Measurements from ENCODE around the gene DMGDH.
"Not testable (repeated sequence)": the region's sequence is repeated elsewhere in the genome, so short reads cannot be mapped to it uniquely, and the experiment has no call there.

DMGDH gene

GRCh38 chr5:79008362-79008761, 61.1 kb downstream of the DMGDH start:
- DNase-seq, result no peak

- DNase-seq, result no peak
These were observed 61.6 kb downstream of the DMGDH start for GRCh38 chr5:79007872-79008271.

GRCh38 chr5:79005936-79006631, 63.4 kb downstream of the DMGDH start:
- no peak for DNase-seq

DNA sequence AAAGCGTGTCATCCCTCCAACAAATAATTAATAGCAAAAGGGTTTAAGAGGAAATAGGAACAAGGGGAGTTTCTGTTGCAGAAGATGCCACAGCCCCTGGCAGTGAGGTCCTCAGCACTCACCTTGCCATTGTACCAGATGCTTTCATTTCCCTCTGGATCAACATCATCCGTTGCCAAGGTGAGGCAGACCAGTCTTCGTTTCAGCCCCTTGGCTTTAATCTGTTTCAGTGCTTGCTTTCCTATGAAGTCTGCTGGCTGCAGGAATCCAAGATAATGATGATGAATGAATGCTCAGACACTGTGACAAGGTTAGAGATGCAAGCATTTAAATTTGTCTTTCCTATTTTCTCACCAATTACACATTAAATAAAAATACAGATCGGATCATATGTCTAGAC, 64.3 kb downstream of the DMGDH start:
- no peak for DNase-seq

- DNase-seq, result no peak
These were observed 67.1 kb downstream of the DMGDH start for GRCh38 chr5:79002374-79002773.

- no peak for DNase-seq
These were observed 68.0 kb downstream of the DMGDH start for GRCh38 chr5:79001471-79001870.

GRCh38 chr5:78997090-78997489, 72.4 kb downstream of the DMGDH start:
- no peak for DNase-seq

- DNase-seq, result no peak
These were observed 73.9 kb downstream of the DMGDH start for GRCh38 chr5:78995521-78996007.

GRCh38 chr5:78993165-78993564, 76.3 kb downstream of the DMGDH start:
- no peak for DNase-seq

DNA sequence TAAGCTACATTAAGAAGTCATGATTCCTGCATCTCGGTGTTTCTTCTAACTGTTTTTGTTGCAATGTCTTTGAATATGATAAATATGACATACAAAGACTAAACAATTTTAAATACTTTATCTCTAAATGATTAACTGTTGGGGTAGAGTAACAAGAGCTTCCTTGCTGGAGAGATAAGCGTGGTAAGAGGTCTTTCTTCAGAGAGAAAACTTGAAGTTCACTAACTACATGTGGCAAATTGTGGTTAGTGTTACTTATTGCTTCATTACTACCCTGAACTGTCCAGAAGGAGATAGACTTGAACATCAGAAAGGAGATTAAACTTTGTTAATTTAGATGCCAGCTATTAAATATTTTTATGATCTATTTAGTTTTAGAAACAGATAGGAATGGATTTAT, 77.3 kb downstream of the DMGDH start:
- DNase-seq, result no peak

- DNase-seq, result no peak
These were observed 80.4 kb downstream of the DMGDH start for GRCh38 chr5:78989080-78989479.

- DNase-seq, result no peak
These were observed 83.7 kb downstream of the DMGDH start for GRCh38 chr5:78985725-78986223.

DNA sequence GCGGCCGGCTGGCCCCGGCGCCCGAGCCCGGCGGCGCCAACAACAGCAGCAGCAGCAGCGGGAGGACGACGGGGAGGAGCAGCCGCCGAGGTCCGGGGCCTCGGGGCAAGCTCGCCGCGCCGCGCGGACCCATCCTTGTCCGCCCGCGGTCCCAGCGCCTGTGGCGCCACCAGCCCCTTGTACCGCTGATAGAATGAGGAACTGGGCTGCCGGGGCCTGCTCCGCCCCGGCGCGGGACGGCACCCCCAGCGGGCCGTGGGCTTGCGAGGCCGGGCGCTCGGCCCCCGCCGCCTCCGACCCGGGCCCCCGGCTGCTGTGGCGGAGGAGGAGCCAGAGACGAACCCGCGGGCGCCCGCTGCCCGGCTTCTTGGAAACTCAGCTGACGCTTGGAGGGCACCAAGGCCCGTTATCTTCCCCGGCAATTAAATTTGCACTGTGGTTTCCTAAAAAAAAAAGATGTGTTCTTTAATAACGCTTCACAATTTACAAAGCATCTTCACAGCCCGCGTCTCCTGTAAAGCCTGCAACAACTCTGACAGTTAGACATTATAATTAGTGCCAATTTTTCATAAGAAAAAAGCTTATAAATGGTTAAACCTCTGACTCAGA, 84.3 kb downstream of the DMGDH start, which contains the start of gene ARSB:
ARSB (minus strand) TSS at position 195 of the 609 bp plus-strand sequence; CDS start at position 133, 62 bp downstream.
- no peak for DNase-seq

- DNase-seq, result peak; percentile 66
These were observed 84.9 kb downstream of the DMGDH start for GRCh38 chr5:78984439-78985115.

- DNase-seq, result peak; percentile 53
These were observed 85.7 kb downstream of the DMGDH start for GRCh38 chr5:78983601-78984438.

DNA sequence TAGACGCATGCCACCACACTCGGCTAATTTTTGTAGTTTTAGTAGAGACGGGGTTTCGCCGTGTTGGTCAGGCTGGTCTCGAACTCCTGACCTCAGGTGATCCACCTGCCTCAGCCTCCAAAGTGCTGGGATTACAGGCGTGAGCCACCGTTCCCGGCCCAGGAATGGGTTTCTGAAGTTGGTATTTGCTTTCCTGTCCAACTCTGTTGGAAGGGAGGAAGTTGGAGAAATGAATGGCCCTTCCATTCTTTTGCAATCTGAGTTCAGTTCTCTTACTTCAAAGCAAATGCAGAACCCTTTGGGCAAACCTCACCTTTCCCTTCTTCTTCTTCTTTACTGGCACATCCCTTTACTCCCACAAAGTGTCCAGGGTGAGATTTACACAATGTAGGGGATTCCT, 86.3 kb downstream of the DMGDH start:
- not testable (repeated sequence) for DNase-seq

GRCh38 chr5:78979909-78980308, 89.6 kb downstream of the DMGDH start:
- no peak for DNase-seq

DNA sequence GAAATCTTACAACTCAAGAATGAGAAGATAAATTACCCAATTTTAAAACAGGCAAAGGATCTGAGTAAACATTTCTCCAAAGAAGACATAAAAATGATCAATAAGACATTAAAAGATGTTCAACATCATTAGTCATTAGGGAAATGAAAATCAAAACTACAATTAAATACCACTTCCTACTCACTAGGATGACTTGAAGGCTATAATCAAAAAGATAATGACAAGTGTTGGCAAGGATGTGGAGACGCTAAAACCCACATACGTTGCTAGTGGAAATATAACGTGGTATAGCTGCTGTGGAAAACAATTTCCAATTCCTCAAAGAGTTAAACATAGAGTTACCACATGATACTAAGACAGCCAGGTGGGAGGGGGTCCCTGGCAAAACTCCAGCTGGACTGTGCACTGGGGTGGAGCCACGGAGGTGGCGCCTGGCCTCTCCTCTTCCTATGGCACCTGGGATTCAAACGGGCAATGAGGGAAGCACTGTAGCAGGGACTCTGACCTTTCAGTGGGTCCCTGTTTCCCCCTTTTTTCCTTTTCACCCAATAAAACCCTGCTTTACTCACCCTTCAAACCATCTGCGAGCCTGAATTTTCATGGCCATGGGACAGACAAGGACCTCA, 90.2 kb downstream of the DMGDH start:
- DNase-seq, result no peak

- DNase-seq, result no peak
These were observed 94.4 kb downstream of the DMGDH start for GRCh38 chr5:78975035-78975434.

- DNase-seq, result no peak
These were observed 94.9 kb downstream of the DMGDH start for GRCh38 chr5:78974601-78975000.

DNA sequence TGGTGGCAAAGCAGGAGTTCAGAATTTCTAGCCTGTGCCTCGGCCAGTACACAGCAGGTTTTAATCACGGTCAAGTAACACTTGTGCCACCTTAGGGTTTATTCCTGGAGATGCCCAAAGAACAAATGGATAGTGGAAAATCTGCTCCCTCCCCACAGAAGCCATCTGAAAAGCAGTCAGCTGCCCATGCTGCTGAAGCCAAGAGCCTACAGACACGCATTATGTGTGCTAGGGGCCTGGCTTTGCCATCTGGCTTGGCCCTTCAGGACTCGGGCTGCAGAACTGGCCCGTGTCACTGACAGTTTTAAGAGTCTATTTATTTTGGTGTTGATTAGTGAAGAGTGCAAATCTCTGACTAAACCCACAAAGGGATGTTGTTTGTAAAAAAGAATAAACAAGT, 95.5 kb downstream of the DMGDH start:
- DNase-seq, result peak; percentile 13

All from NCI-H1694 treated with DMSO at 0.1 percent for 48 hours (cell line).